DND-41 (cell line): ENCODE measurements around the gene GPC6.

Source experiments
- ATAC-seq: fragments of 200-7000 bp; cut with Tn5 transposase; 3 replicates; pipeline ENCODE4 v1.9.1; 2021; ENCODE audit warnings: low read depth; ENCODE audit not compliant: insufficient read depth
- DNase-seq: peaks from one replicate; pipeline ENCODE4 v3.0.0-alpha.2; 2020
- H2AFZ ChIP-seq: 2 replicates; pipeline ENCODE4 v1.6.0; 2012; ENCODE audit warnings: low read depth, low read length
- H3K27ac ChIP-seq: 2 replicates; pipeline ENCODE4 v1.5.1; 2012; ENCODE audit warnings: low read length, inconsistent platforms
- H3K27me3 ChIP-seq: fragments of 200-600 bp; sonication (generic); 2 replicates; pipeline ENCODE4 v1.6.0; 2012; ENCODE audit warnings: low read length, mild to moderate bottlenecking, inconsistent platforms; ENCODE audit not compliant: insufficient read depth, poor library complexity
- H3K36me3 ChIP-seq: 2 replicates; pipeline ENCODE4 v1.5.1; 2012; ENCODE audit warnings: low read length, inconsistent platforms; ENCODE audit not compliant: insufficient read depth
- H3K4me1 ChIP-seq: 2 replicates; pipeline ENCODE4 v1.5.1; 2012; ENCODE audit warnings: mild to moderate bottlenecking, low read length; ENCODE audit not compliant: insufficient read depth
- H3K4me2 ChIP-seq: 2 replicates; pipeline ENCODE4 v1.6.0; 2012; ENCODE audit warnings: mild to moderate bottlenecking, moderate library complexity, low read length, inconsistent platforms; ENCODE audit not compliant: insufficient read depth
- H3K4me3 ChIP-seq, 2 experiments: fragments of 200-600 bp in 1 of 2; shearing (Covaris generic) in 1 of 2; 2 replicates each; pipeline ENCODE4 v1.5.1; 2012 to 2016; ENCODE audit warnings: inconsistent platforms in 2 of 2, low read length in 2 of 2, mild to moderate bottlenecking in 2 of 2, low read depth in 1 of 2, moderate library complexity in 1 of 2
- H3K79me2 ChIP-seq: 2 replicates; pipeline ENCODE4 v1.6.0; 2012; ENCODE audit warnings: low read length, inconsistent platforms; ENCODE audit not compliant: insufficient read depth
- H3K9ac ChIP-seq: 2 replicates; pipeline ENCODE4 v1.6.0; 2012; ENCODE audit warnings: low read depth, mild to moderate bottlenecking, inconsistent platforms, low read length, moderate library complexity
- H3K9me3 ChIP-seq: 2 replicates; pipeline ENCODE4 v1.5.1; 2012; ENCODE audit warnings: low read length, moderate library complexity, mild to moderate bottlenecking, inconsistent platforms; ENCODE audit not compliant: insufficient read depth, severe bottlenecking
- H4K20me1 ChIP-seq: 2 replicates; pipeline ENCODE4 v1.6.0; 2012; ENCODE audit warnings: low read length; ENCODE audit not compliant: insufficient read depth
- EZH2 ChIP-seq: IDR thresholded peaks from 3 replicates; pipeline ENCODE4 v1.6.1; 2012; ENCODE audit warnings: borderline replicate concordance, low read depth, mild to moderate bottlenecking, moderate library complexity, low read length, inconsistent platforms; ENCODE audit not compliant: severe bottlenecking
- TF ChIP-seq, protein P1 (sequence below): IDR thresholded peaks from 2 replicates; pipeline ENCODE4 v1.5.1; 2012; ENCODE audit warnings: borderline replicate concordance, low read length, moderate library complexity, mild to moderate bottlenecking; ENCODE audit not compliant: poor library complexity, severe bottlenecking; ENCODE audit errors: extremely low read depth

The GPC6 gene

DNA sequence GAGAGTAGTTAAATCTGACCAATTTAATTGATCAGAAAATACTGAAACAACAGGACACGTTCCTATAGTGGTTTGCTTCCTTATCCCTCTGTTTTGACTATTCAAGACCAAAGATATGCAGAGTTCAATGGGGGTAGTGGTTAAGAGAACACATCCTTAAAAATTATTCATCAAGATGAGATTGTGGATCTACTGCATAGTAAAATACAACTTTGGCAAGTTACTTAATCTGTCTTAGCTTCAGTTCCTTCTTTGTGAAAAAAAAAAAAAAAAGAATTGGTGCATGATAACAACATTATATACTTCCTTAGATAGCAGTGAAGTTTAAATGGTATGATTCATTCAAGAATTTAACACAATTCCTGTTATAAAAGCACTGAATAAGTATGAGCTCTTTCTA, 700.8 kb downstream of the GPC6 start:
- H3K36me3 ChIP-seq = no peaks in the 10 kb centered on the region
- no peaks in the 10 kb centered on the region for H3K9me3 ChIP-seq
- no peaks in the 10 kb centered on the region for H4K20me1 ChIP-seq
- H3K4me2 ChIP-seq = no peak overlapping the region
- H3K4me1 ChIP-seq = no peaks in the 10 kb centered on the region
- DNase-seq (no peak), ATAC-seq (no peak)
- H3K9ac ChIP-seq = no peak overlapping the region
- no peak overlapping the region for H2AFZ ChIP-seq
- no peaks in the 10 kb centered on the region for H3K27me3 ChIP-seq
- no peaks in the 10 kb centered on the region for H3K79me2 ChIP-seq
- H3K27ac ChIP-seq = no peak overlapping the region
- no peak overlapping the region for H3K4me3 ChIP-seq
- no peak for TF ChIP-seq EZH2
- TF ChIP-seq, protein P1, sequence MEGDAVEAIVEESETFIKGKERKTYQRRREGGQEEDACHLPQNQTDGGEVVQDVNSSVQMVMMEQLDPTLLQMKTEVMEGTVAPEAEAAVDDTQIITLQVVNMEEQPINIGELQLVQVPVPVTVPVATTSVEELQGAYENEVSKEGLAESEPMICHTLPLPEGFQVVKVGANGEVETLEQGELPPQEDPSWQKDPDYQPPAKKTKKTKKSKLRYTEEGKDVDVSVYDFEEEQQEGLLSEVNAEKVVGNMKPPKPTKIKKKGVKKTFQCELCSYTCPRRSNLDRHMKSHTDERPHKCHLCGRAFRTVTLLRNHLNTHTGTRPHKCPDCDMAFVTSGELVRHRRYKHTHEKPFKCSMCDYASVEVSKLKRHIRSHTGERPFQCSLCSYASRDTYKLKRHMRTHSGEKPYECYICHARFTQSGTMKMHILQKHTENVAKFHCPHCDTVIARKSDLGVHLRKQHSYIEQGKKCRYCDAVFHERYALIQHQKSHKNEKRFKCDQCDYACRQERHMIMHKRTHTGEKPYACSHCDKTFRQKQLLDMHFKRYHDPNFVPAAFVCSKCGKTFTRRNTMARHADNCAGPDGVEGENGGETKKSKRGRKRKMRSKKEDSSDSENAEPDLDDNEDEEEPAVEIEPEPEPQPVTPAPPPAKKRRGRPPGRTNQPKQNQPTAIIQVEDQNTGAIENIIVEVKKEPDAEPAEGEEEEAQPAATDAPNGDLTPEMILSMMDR = no peak

DNA sequence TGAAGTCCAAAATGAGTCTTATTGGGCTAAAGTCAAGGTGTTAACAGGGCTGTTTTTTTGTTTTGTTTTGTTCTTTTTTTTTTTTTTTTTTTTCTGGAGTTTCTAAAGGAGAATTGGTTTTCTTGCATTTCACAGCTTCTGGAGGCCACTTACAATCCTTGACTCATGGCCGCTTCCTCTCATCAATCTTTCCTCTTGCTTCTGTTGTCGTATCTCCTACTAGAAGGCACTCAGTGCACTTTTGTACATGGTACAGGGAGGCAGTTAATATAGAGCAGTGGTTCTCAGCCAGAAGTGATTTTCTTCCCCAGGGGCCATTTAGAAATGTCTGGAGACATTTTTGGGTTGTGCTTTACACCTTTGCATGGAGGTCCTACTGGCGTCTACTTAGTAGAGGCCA, 706.3 kb downstream of the GPC6 start:
- no peaks in the 10 kb centered on the region for H4K20me1 ChIP-seq
- H3K79me2 ChIP-seq = no peaks in the 10 kb centered on the region
- no peak overlapping the region for H3K27ac ChIP-seq
- H2AFZ ChIP-seq = no peak overlapping the region
- ATAC-seq (no peak), DNase-seq (no peak)
- no peaks in the 10 kb centered on the region for H3K9me3 ChIP-seq
- no peak overlapping the region for H3K4me3 ChIP-seq
- H3K27me3 ChIP-seq = no peaks in the 10 kb centered on the region
- no peak overlapping the region for H3K4me2 ChIP-seq
- TF ChIP-seq EZH2 = no peak
- TF ChIP-seq, protein P1 = no peak
- no peaks in the 10 kb centered on the region for H3K36me3 ChIP-seq
- H3K4me1 ChIP-seq = no peaks in the 10 kb centered on the region
- H3K9ac ChIP-seq = no peak overlapping the region

DNA sequence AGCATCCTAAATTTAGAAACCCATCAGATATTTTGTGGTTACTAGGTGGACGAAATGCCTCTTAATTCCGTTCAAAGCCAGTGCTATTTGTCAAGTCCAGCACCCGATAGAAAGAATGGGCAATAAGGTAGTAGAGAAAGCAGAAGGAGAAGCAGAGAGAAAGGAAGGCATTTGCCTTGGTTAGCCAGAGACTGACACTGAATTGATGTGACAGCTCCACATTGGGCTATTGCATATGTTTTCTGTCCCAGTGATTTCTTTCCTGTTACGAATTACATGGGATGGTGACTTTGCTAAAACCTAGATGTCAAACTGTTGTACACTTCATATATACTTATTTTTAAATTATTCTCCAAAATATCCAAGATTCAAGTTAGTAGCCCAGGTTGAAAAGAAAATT, 710.3 kb downstream of the GPC6 start:
- H3K4me2 ChIP-seq = no peak overlapping the region
- H3K27ac ChIP-seq = no peak overlapping the region
- DNase-seq = no peak

DNA sequence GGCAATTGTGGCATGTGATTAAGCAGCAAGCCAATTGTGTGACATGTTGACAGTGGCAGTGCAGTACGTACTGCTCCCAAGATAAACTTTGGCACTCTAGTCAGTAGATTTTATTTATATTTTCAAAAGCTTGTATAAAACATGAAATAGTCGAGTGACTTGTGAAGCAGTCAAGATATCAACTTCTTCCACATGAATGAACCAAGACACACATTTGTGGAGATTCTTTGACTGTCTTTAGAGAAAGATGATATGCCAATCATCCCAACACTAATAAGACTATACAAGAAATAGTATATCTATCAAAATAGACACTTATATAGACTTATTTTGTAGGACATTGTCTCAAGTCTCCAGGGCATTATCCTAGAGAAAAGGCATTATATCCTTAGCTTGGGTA, 714.8 kb downstream of the GPC6 start:
- H3K36me3 ChIP-seq = no peaks in the 10 kb centered on the region
- no peak for DNase-seq

More for the DNA sequence above, 710.3 kb downstream of the GPC6 start:
- no peak for TF ChIP-seq EZH2
- no peaks in the 10 kb centered on the region for H3K79me2 ChIP-seq
- H3K9me3 ChIP-seq = no peaks in the 10 kb centered on the region
- H3K27me3 ChIP-seq = no peaks in the 10 kb centered on the region
- ATAC-seq = no peak
- H3K36me3 ChIP-seq = no peaks in the 10 kb centered on the region
- H2AFZ ChIP-seq = no peak overlapping the region
- H3K4me3 ChIP-seq = no peak overlapping the region
- no peak overlapping the region for H3K9ac ChIP-seq
- H4K20me1 ChIP-seq = no peaks in the 10 kb centered on the region
- H3K4me1 ChIP-seq = no peaks in the 10 kb centered on the region

More for the DNA sequence above, 714.8 kb downstream of the GPC6 start:
- Histone ChIP-seq H3K27ac (no peak overlapping the region), H3K9ac (no peak overlapping the region), H3K4me1 (no peaks in the 10 kb centered on the region), H3K27me3 (no peaks in the 10 kb centered on the region), H3K4me3 (no peak overlapping the region), H2AFZ (no peak overlapping the region), H3K9me3 (no peaks in the 10 kb centered on the region), H3K79me2 (no peaks in the 10 kb centered on the region), H3K4me2 (no peak overlapping the region), H4K20me1 (no peaks in the 10 kb centered on the region)
- TF ChIP-seq, protein P1 = no peak
- no peak for TF ChIP-seq EZH2
- ATAC-seq = no peak
